ENCODE measurements around the gene IL3. TPM values are rescaled to one million over a fixed set of nuclear protein-coding genes. Genes with fewer than 3 reads are reported as not detected.

The IL3 gene
- total and polyA plus RNA-seq, 2 experiments from 2014 or later = not detected

DNA sequence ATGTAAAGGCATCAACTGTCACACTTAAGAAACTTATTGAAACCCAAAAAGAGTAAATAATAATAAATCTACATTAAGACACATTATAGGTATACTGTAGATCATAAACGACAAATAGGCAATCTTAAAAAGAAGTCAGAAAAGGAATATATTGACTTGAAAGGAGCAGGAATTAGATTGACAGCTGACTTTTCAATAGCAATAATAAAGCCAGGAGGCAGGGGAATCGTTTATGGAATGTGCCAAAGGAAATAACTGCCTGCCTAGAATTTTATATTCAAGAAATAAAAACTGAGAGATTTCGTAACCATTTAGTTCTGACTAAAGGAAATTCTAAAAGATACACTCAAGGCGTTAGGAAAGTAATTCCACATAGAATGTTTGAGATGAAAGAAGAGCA lies 27.3 kb upstream of the IL3 start:
- no peak overlapping the region for H3K27ac Mint-ChIP-seq
- H3K27ac ChIP-seq (ENCODE audit: low read depth) = no peak overlapping the region
- H3F3A ChIP-seq (replicated peaks; ENCODE audit: low read depth) = no peaks in the 10 kb centered on the region
- no peaks in the 10 kb centered on the region for H3K27me3 ChIP-seq (ENCODE audit: insufficient read depth)
- H3K4me3 ChIP-seq = no peak overlapping the region
- DNase-seq (ENCODE audit: low spot score) = no peak
- no peak overlapping the region for H3K4me3 Mint-ChIP-seq
- no peaks in the 10 kb centered on the region for H3K36me3 Mint-ChIP-seq (ENCODE audit: low read depth)
- TF ChIP-seq POLR2AphosphoS5 (IDR thresholded peaks at IDR 0.05; ENCODE audit: low read depth) (no peak), STAT1 (IDR thresholded peaks at IDR 0.05; ENCODE audit: unreplicated experiment) (no peak), ETS1 (IDR thresholded peaks at IDR 0.05) (no peak), ZNF462 (CRISPR knock-in tag; IDR thresholded peaks at IDR 0.05) (no peak), CREB1 (CRISPR knock-in tag; IDR thresholded peaks at IDR 0.05; ENCODE audit: low read depth) (no peak), NANOG (IDR thresholded peaks at IDR 0.05; ENCODE audit: borderline replicate concordance) (no peak), ZNF114 (CRISPR knock-in tag; IDR thresholded peaks at IDR 0.05) (no peak), EZH2 (IDR thresholded peaks at IDR 0.05; ENCODE audit: low read depth, unreplicated experiment) (no peak), ZNF331 (CRISPR knock-in tag; IDR thresholded peaks at IDR 0.05; ENCODE audit: low read depth) (no peak), JUNB (IDR thresholded peaks at IDR 0.05; ENCODE audit: unreplicated experiment) (no peak), EZH2phosphoT487 (IDR thresholded peaks at IDR 0.05; ENCODE audit: unreplicated experiment) (no peak)
- TF ChIP-seq, protein P1, sequence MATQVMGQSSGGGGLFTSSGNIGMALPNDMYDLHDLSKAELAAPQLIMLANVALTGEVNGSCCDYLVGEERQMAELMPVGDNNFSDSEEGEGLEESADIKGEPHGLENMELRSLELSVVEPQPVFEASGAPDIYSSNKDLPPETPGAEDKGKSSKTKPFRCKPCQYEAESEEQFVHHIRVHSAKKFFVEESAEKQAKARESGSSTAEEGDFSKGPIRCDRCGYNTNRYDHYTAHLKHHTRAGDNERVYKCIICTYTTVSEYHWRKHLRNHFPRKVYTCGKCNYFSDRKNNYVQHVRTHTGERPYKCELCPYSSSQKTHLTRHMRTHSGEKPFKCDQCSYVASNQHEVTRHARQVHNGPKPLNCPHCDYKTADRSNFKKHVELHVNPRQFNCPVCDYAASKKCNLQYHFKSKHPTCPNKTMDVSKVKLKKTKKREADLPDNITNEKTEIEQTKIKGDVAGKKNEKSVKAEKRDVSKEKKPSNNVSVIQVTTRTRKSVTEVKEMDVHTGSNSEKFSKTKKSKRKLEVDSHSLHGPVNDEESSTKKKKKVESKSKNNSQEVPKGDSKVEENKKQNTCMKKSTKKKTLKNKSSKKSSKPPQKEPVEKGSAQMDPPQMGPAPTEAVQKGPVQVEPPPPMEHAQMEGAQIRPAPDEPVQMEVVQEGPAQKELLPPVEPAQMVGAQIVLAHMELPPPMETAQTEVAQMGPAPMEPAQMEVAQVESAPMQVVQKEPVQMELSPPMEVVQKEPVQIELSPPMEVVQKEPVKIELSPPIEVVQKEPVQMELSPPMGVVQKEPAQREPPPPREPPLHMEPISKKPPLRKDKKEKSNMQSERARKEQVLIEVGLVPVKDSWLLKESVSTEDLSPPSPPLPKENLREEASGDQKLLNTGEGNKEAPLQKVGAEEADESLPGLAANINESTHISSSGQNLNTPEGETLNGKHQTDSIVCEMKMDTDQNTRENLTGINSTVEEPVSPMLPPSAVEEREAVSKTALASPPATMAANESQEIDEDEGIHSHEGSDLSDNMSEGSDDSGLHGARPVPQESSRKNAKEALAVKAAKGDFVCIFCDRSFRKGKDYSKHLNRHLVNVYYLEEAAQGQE (IDR thresholded peaks at IDR 0.05; ENCODE audit: unreplicated experiment) = no peak
- TF ChIP-seq, protein P2, sequence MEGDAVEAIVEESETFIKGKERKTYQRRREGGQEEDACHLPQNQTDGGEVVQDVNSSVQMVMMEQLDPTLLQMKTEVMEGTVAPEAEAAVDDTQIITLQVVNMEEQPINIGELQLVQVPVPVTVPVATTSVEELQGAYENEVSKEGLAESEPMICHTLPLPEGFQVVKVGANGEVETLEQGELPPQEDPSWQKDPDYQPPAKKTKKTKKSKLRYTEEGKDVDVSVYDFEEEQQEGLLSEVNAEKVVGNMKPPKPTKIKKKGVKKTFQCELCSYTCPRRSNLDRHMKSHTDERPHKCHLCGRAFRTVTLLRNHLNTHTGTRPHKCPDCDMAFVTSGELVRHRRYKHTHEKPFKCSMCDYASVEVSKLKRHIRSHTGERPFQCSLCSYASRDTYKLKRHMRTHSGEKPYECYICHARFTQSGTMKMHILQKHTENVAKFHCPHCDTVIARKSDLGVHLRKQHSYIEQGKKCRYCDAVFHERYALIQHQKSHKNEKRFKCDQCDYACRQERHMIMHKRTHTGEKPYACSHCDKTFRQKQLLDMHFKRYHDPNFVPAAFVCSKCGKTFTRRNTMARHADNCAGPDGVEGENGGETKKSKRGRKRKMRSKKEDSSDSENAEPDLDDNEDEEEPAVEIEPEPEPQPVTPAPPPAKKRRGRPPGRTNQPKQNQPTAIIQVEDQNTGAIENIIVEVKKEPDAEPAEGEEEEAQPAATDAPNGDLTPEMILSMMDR (conservative IDR thresholded peaks at IDR 0.05; ENCODE audit: low read depth in 2 of 2) = no peak
- no peaks in the 10 kb centered on the region for H3K79me2 ChIP-seq (replicated peaks; ENCODE audit: insufficient read depth)
- no peaks in the 10 kb centered on the region for H3K4me1 ChIP-seq (ENCODE audit: insufficient read depth)
- no peaks in the 10 kb centered on the region for H3K9me2 ChIP-seq (ENCODE audit: insufficient read depth)
- no peak for ATAC-seq
- no peaks in the 10 kb centered on the region for H3K4me1 Mint-ChIP-seq
- no peaks in the 10 kb centered on the region for H3K36me3 ChIP-seq (ENCODE audit: insufficient read depth)
- H3K27me3 Mint-ChIP-seq (ENCODE audit: insufficient read depth, low read depth, poor library complexity) = peaks cover 2% of the 10 kb centered on the region
- H2AFZ ChIP-seq = no peak overlapping the region
- no peaks in the 10 kb centered on the region for H3K9me3 Mint-ChIP-seq
- no peaks in the 10 kb centered on the region for H4K20me1 ChIP-seq (replicated peaks; ENCODE audit: insufficient read depth)
- no peak overlapping the region for H3K4me2 ChIP-seq

Data from GM23338 (cell line).